Prostate gland (tissue), 2 donors: ENCODE data around the gene DHX36. TPM values are rescaled to one million over a fixed set of nuclear protein-coding genes. Genes with fewer than 3 reads are reported as not detected.

ENCODE experiments used
- DNase-seq: peaks from one replicate; pipeline ENCODE4 v3.0.0-alpha.2; 2019; ENCODE audit warnings: low spot score
- H3K27ac ChIP-seq, 2 donors: fragments of 200-600 bp; sonication (generic); 2 replicates each; pipeline ENCODE4 v1.5.1; 2017 to 2019
- H3K27me3 ChIP-seq: fragments of 200-600 bp; sonication (generic); replicated peaks from 2 replicates; pipeline ENCODE4 v1.5.1; 2019; ENCODE audit not compliant: insufficient read depth
- H3K36me3 ChIP-seq, 2 donors: fragments of 200-600 bp; sonication (generic); 1 replicate in 1 of 2; 2 replicates in 1 of 2; pipeline versions ENCODE4 v1.5.1 to v1.8.1; 2017 to 2019
- H3K4me1 ChIP-seq: fragments of 200-600 bp; sonication (generic); replicated peaks from 2 replicates; pipeline ENCODE4 v1.5.1; 2019
- H3K4me3 ChIP-seq, 2 donors: fragments of 200-600 bp; sonication (generic); 2 replicates each; pipeline ENCODE4 v1.5.1; 2017 to 2019
- H3K9me3 ChIP-seq: fragments of 200-600 bp; sonication (generic); 2 replicates; pipeline ENCODE4 v1.5.1; 2017
- CTCF ChIP-seq, 4 experiments: fragments of 200-600 bp in 2 of 4; fragments of 450-650 bp in 2 of 4; sonication (generic) in 2 of 4; IDR thresholded peaks; 1 replicate in 3 of 4; 2 replicates in 1 of 4; pipeline ENCODE4 v1.5.1; 2016 to 2019; ENCODE audit warnings: antibody characterized with exemption in 4 of 4, mild to moderate bottlenecking in 2 of 4, moderate library complexity in 2 of 4
- POLR2A ChIP-seq: fragments of 450-650 bp; IDR thresholded peaks from one replicate; pipeline ENCODE4 v1.6.1; 2016; ENCODE audit warnings: antibody characterized with exemption, mild to moderate bottlenecking
- POLR2AphosphoS5 ChIP-seq: sonication (generic); formaldehyde crosslinking; IDR thresholded peaks from one replicate; pipeline ENCODE4 v1.6.1; 2017; ENCODE audit warnings: antibody characterized with exemption
- WGBS: methylation state at CpG from one replicate; pipeline ENCODE4 v1.1.5; 2018; 5-methylcytosine and 5-hydroxymethylcytosine counted together
- intact Hi-C: fragments of 100-400 bp; cut with DNase I; formaldehyde crosslinking; loops from one replicate; pipeline ENCODE4 v1.14.2; 2022
- total RNA-seq, 2 donors: library from RNA; depleted of rRNA; stranded (reverse); fragments of >200 nt; gene quantifications; one replicate each; pipeline ENCODE4 v1.1.0, GENCODE V29; 2016

The DHX36 gene
- total RNA-seq, 2 donors from 2014 or later = 32.4 to 74.0 TPM

GRCh38 chr3:154301561-154301960, 22.7 kb downstream of the DHX36 start:
- no peaks in the 10 kb centered on the region for H3K9me3 ChIP-seq
- H3K4me3 ChIP-seq = no peak overlapping the region
- TF ChIP-seq POLR2A (no peak), CTCF (IDR thresholded peaks at IDR 0.05) (no peak), POLR2AphosphoS5 (no peak)
- DNase-seq = no peak
- H3K27me3 ChIP-seq = no peaks in the 10 kb centered on the region
- H3K36me3 ChIP-seq = peaks cover 4 to 5% of the 10 kb centered on the region in 2 donors
- H3K27ac ChIP-seq = no peak overlapping the region
- WGBS = 86% methylated on average over 3 of the region's 3 CpGs
- intact Hi-C loops = no loop called here
- no peaks in the 10 kb centered on the region for H3K4me1 ChIP-seq

DNA sequence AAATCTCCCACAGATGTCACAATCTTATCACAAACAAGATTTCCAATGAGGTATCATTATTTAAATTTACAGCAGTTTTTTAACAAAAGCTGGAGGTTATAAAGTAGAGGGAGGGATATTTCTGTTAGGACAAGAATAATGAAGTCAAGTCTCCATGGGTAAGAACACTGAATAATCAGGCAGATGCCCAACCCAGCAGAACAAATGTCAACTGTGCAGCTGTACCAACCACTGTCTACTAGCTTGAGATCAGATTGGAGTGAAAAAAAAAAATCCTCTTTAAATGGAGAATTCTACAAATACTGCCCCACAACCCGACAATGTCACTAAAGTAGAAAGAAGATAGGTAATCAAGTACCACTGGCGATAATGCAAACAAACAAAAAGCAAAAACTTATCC, 30.3 kb downstream of the DHX36 start:
- no peak for TF ChIP-seq CTCF (IDR thresholded peaks at IDR 0.05)
- H3K27me3 ChIP-seq = no peaks in the 10 kb centered on the region
- no peak overlapping the region for H3K27ac ChIP-seq
- intact Hi-C loops = no loop called here
- H3K9me3 ChIP-seq = no peaks in the 10 kb centered on the region
- H3K4me1 ChIP-seq = no peaks in the 10 kb centered on the region
- no peak overlapping the region for H3K4me3 ChIP-seq
- H3K36me3 ChIP-seq = peaks cover 0 to 7% of the 10 kb centered on the region in 2 donors
- DNase-seq = no peak
- WGBS = 95% methylated on average over 2 of the region's 2 CpGs

DNA sequence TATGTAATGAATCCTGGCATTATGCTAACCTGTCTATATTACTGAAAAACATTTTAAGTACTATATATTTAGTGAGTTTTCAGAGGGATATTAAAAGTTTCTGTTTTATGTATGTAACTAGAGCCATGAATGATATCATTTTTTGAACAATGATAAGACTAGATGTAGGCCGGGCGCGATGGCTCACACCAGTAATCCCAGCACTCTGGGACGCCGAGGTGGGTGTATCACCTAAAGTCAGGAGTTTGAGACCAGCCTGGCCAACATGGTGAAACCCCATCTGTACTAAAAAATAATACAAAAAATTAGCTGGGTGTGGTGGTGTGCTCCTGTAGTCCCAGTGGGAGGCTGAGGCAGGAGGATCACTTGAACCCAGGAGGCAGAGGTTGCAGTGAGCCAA, 34.1 kb downstream of the DHX36 start:
- intact Hi-C loops = no loop called here
- H3K36me3 ChIP-seq = peaks cover 0 to 7% of the 10 kb centered on the region in 2 donors
- TF ChIP-seq CTCF (IDR thresholded peaks at IDR 0.05) (no peak), POLR2AphosphoS5 (no peak), POLR2A (no peak)

GRCh38 chr3:154285221-154285620, 39.1 kb downstream of the DHX36 start:
- Histone ChIP-seq H3K27me3 (no peaks in the 10 kb centered on the region), H3K4me3 (no peak overlapping the region)

More for the DNA sequence above, 34.1 kb downstream of the DHX36 start:
- H3K27me3 ChIP-seq = no peaks in the 10 kb centered on the region
- no peaks in the 10 kb centered on the region for H3K4me1 ChIP-seq
- WGBS = 97% methylated on average over 5 of the region's 5 CpGs
- H3K27ac ChIP-seq = no peak overlapping the region
- no peaks in the 10 kb centered on the region for H3K9me3 ChIP-seq
- H3K4me3 ChIP-seq = no peak overlapping the region
- DNase-seq = no peak

More at GRCh38 chr3:154285221-154285620, 39.1 kb downstream of the DHX36 start:
- DNase-seq = no peak
- H3K4me1 ChIP-seq = peaks cover 3% of the 10 kb centered on the region
- no peak overlapping the region for H3K27ac ChIP-seq
- 92% methylated on average over 2 of the region's 2 CpGs for WGBS
- no peak for TF ChIP-seq POLR2A
- TF ChIP-seq CTCF (IDR thresholded peaks at IDR 0.05) = no peak
- TF ChIP-seq POLR2AphosphoS5 = no peak
- H3K36me3 ChIP-seq = no peaks in the 10 kb centered on the region
- intact Hi-C loops = no loop called here
- H3K9me3 ChIP-seq = no peaks in the 10 kb centered on the region
